K562 (cell line): Measurements from ENCODE around the gene ANXA3. TPM values are rescaled to one million over a fixed set of nuclear protein-coding genes. Genes with fewer than 3 reads are reported as not detected.

ENCODE experiments used
- ATAC-seq: fragments of 200-7000 bp; cut with Tn5 transposase; 3 replicates; pipeline ENCODE4 v1.9.1; 2020; ENCODE audit warnings: moderate library complexity
- BruUV-seq: library from RNA; stranded (reverse); fragments of 400-500 nt; replicated peaks from 2 replicates; lab custom pipeline; 2021; lab: Mats Ljungman, UMichigan
- CTCF ChIA-PET: fragments of 300-600 bp; formaldehyde crosslinking; extraction: SDS; loops from one replicate; lab custom pipeline; 2021; ENCODE audit warnings: low intra/inter-chr PET ratio; lab: Yijun Ruan, JAX
- POLR2A ChIA-PET: fragments of 300-600, 350-650 bp; sonication (Branson Sonifier 250); formaldehyde crosslinking; extraction: SDS; loops from one replicate; lab custom pipeline; 2021; ENCODE audit warnings: antibody characterized with exemption, inconsistent platforms; lab: Yijun Ruan, JAX
- DNase-seq, 4 experiments: peaks; one replicate each; pipeline versions ENCODE4 v3.0.0 to v3.0.0-alpha.2; 2011 to 2018; ENCODE audit warnings: low spot score in 3 of 4, mixed read lengths in 3 of 4; ENCODE audit errors: extremely low read depth in 1 of 4
- FAIRE-seq: peaks from 2 replicates; lab custom pipeline; 2011; peaks lifted over from hg19 to GRCh38; lab: Jason Lieb, UNC
- H2AFZ ChIP-seq: 2 replicates; pipeline ENCODE4 v1.6.0; 2011; ENCODE audit warnings: low read depth, low read length, control low read depth, inconsistent platforms
- H3K27ac ChIP-seq: fragments of 200-600 bp; 3 replicates; pipeline ENCODE4 v1.8.0; 2011; ENCODE audit warnings: low read depth, mild to moderate bottlenecking, control low read depth, inconsistent platforms, low read length, moderate library complexity, mixed read lengths; ENCODE audit errors: extremely low read depth
- H3K27me3 ChIP-seq, 2 experiments: fragments of 300-600 bp in 1 of 2; 2 replicates in 1 of 2; 3 replicates in 1 of 2; pipeline versions ENCODE4 v1.6.0 to v1.8.0; 2011; ENCODE audit warnings: inconsistent platforms in 2 of 2, low read length in 2 of 2, mild to moderate bottlenecking in 1 of 2, mixed read lengths in 1 of 2, moderate library complexity in 1 of 2; ENCODE audit not compliant: control insufficient read depth in 2 of 2, insufficient read depth in 2 of 2
- H3K36me3 ChIP-seq: fragments of 300-600 bp; 3 replicates; pipeline ENCODE4 v1.8.0; 2011; ENCODE audit warnings: mild to moderate bottlenecking, low read length, inconsistent platforms; ENCODE audit not compliant: control insufficient read depth, insufficient read depth
- H3K4me1 ChIP-seq, 2 experiments: fragments of 200-600 bp in 1 of 2; replicated peaks in 1 of 2; 2 replicates in 1 of 2; 3 replicates in 1 of 2; pipeline versions ENCODE4 v1.5.1 to v1.8.0; 2011; ENCODE audit warnings: inconsistent platforms in 2 of 2, low read length in 2 of 2, mild to moderate bottlenecking in 1 of 2, mixed read lengths in 1 of 2, moderate library complexity in 1 of 2; ENCODE audit not compliant: control insufficient read depth in 2 of 2, insufficient read depth in 2 of 2
- H3K4me2 ChIP-seq: 2 replicates; pipeline ENCODE4 v1.6.1; 2011; ENCODE audit warnings: low read length, control low read depth, inconsistent platforms, mixed read lengths; ENCODE audit not compliant: insufficient read depth
- H3K4me3 ChIP-seq: fragments of 200-600 bp; sonication (generic), shearing (Covaris generic); 2 replicates; pipeline ENCODE4 v1.5.1; 2016; ENCODE audit warnings: control low read depth, inconsistent platforms
- H3K79me2 ChIP-seq: fragments of 200-600 bp; 3 replicates; pipeline ENCODE4 v1.8.0; 2011; ENCODE audit warnings: low read length, inconsistent platforms; ENCODE audit not compliant: control insufficient read depth, insufficient read depth
- H3K9ac ChIP-seq, 2 experiments: 2 replicates each; pipeline versions ENCODE4 v1.6.0 to v1.6.1; 2011; ENCODE audit warnings: low read depth in 2 of 2, low read length in 2 of 2, control low read depth in 1 of 2, inconsistent platforms in 1 of 2, mild to moderate bottlenecking in 1 of 2, mixed read lengths in 1 of 2; ENCODE audit not compliant: insufficient read depth in 1 of 2
- H3K9me1 ChIP-seq: one replicate; pipeline ENCODE4 v1.6.0; 2011; ENCODE audit warnings: inconsistent platforms, mild to moderate bottlenecking, low read length, moderate library complexity; ENCODE audit not compliant: control insufficient read depth, insufficient read depth
- H3K9me3 ChIP-seq: replicated peaks from 2 replicates; pipeline ENCODE4 v1.5.1; 2011; ENCODE audit warnings: low read depth, low read length, inconsistent platforms; ENCODE audit not compliant: control insufficient read depth, insufficient read depth
- H4K20me1 ChIP-seq: replicated peaks from 2 replicates; pipeline ENCODE4 v1.6.1; 2011; ENCODE audit warnings: low read length, inconsistent platforms, mixed read lengths; ENCODE audit not compliant: control insufficient read depth, insufficient read depth
- BCLAF1 ChIP-seq, 2 experiments: fragments of 450-650 bp in 1 of 2; IDR thresholded peaks; 2 replicates each; pipeline ENCODE4 v1.6.1; 2011 to 2017; ENCODE audit warnings: low read depth in 2 of 2, antibody characterized with exemption in 1 of 2, borderline replicate concordance in 1 of 2, low read length in 1 of 2, mild to moderate bottlenecking in 1 of 2, mixed read lengths in 1 of 2; ENCODE audit not compliant: control insufficient read depth in 1 of 2
- GABPB1 ChIP-seq: sonication (generic); formaldehyde crosslinking; IDR thresholded peaks from 2 replicates; pipeline ENCODE4 v1.8.0; 2022; ENCODE audit warnings: mild to moderate bottlenecking, missing genetic modification reagents
- KDM2B ChIP-seq: fragments of 250-450 bp; sonication (Bioruptor Pico); IDR thresholded peaks from 2 replicates; pipeline ENCODE4 v1.8.0; 2021; ENCODE audit warnings: mild to moderate bottlenecking, moderate library complexity
- KLF16 ChIP-seq: IDR thresholded peaks from 2 replicates; pipeline ENCODE4 v1.6.1; 2016; ENCODE audit warnings: antibody characterized with exemption
- MED1 ChIP-seq: sonication (generic); formaldehyde crosslinking; IDR thresholded peaks from 2 replicates; pipeline ENCODE4 v1.8.1; 2023; ENCODE audit warnings: missing genetic modification reagents, borderline replicate concordance
- MYC ChIP-seq, 2 experiments: fragments of 250-450 bp in 1 of 2; sonication (Bioruptor Pico) in 1 of 2; IDR thresholded peaks; 2 replicates each; pipeline versions ENCODE4 v1.5.1 to v1.6.1; 2012 to 2021; ENCODE audit warnings: low read depth in 2 of 2, borderline replicate concordance in 1 of 2, improper control_type of control experiment in 1 of 2, low read length in 1 of 2, mild to moderate bottlenecking in 1 of 2, moderate library complexity in 1 of 2
- NFATC3 ChIP-seq: fragments of 450-650 bp; IDR thresholded peaks from 2 replicates; pipeline ENCODE4 v1.6.1; 2017; ENCODE audit warnings: mild to moderate bottlenecking
- POLR2AphosphoS2 ChIP-seq: IDR thresholded peaks from 2 replicates; pipeline ENCODE4 v1.6.1; 2012; ENCODE audit warnings: low read length, improper control_type of control experiment
- RAD21 ChIP-seq, 2 experiments: fragments of 250-450 bp in 1 of 2; fragments of 450-650 bp in 1 of 2; sonication (Bioruptor Pico) in 1 of 2; formaldehyde crosslinking in 1 of 2; IDR thresholded peaks in 1 of 2; conservative IDR thresholded peaks in 1 of 2; 2 replicates each; pipeline versions ENCODE4 v1.4.0 to v1.8.0; 2020 to 2022; ENCODE audit warnings: mild to moderate bottlenecking in 2 of 2, moderate library complexity in 1 of 2
- TRIM24 ChIP-seq, 2 experiments: fragments of 450-650 bp; IDR thresholded peaks; 2 replicates each; pipeline ENCODE4 v1.6.1; 2016
- XRCC3 ChIP-seq: fragments of 450-650 bp; IDR thresholded peaks from 2 replicates; pipeline ENCODE4 v1.6.1; 2017; ENCODE audit warnings: mild to moderate bottlenecking, moderate library complexity
- ZNF263 ChIP-seq: sonication (generic); formaldehyde crosslinking; IDR thresholded peaks from 2 replicates; pipeline ENCODE4 v1.8.0; 2022; ENCODE audit warnings: mild to moderate bottlenecking, missing genetic modification reagents, borderline replicate concordance
- ZNF830 ChIP-seq: fragments of 250-450 bp; sonication (Bioruptor Pico); IDR thresholded peaks from 2 replicates; pipeline ENCODE4 v1.5.0; 2021; ENCODE audit warnings: mild to moderate bottlenecking
- WGBS: fragments of 100-300 bp; shearing (Covaris generic); methylation state at CpG from one replicate; pipeline ENCODE4 v1.1.6; 2016; ENCODE audit warnings: low coverage, mixed read lengths; ENCODE audit not compliant: insufficient coverage; ENCODE audit errors: missing lambda C conversion rate; 5-methylcytosine and 5-hydroxymethylcytosine counted together
- in situ Hi-C: fragments of 300-500 bp; cut with MboI; formaldehyde crosslinking; loops from 4 replicates; pipeline ENCODE4 v1.15.0; 2018; ENCODE audit warnings: inconsistent platforms, mixed read lengths
- intact Hi-C: fragments of 100-400 bp; cut with micrococcal nuclease; formaldehyde crosslinking; loops from 2 replicates; pipeline ENCODE4 v1.14.2; 2022
- polyA plus RNA-seq, 8 experiments: library from polyadenylated mRNA; depleted of rRNA in 4 of 8; stranded (reverse) in 5 of 8; unstranded in 3 of 8; fragments of >200 nt; fragmentation: Nextera tagmentation in 2 of 8; fragmentation: Illumina TruSeq in 1 of 8; extraction: Ambion mirVana in 2 of 8; extraction: Trizol in 1 of 8; gene quantifications; 2 replicates each; pipeline versions ENCODE4 v1.2.1 to v1.2.3, GENCODE V29; 2011 to 2014; ENCODE audit warnings: inconsistent platforms in 1 of 8, missing spikeins in 1 of 8
- total RNA-seq, 7 experiments: library from RNA; depleted of rRNA in 6 of 7; stranded (reverse); fragments of >200 nt in 6 of 7; fragmentation: Illumina TruSeq in 2 of 7; extraction: Trizol in 2 of 7; gene quantifications; 2 replicates each; pipeline versions ENCODE4 v1.2.1 to v1.2.3, GENCODE V29; 2011 to 2021; ENCODE audit warnings: low replicate concordance in 1 of 7
- TF ChIP-seq, protein P1 (sequence below), 2 experiments: IDR thresholded peaks in 1 of 2; conservative IDR thresholded peaks in 1 of 2; 2 replicates each; pipeline ENCODE4 v1.6.1; 2016; ENCODE audit warnings: low read depth in 2 of 2, mild to moderate bottlenecking in 1 of 2, missing compliant biosample characterization in 1 of 2, missing genetic modification characterization in 1 of 2, moderate library complexity in 1 of 2

Gene ANXA3
- total and polyA plus RNA-seq, 9 of the 15 experiments (the other 6 are each of a cell fraction or from before 2014, with no cell fraction given): 6.3 to 15.5 (median 9.8) TPM

DNA sequence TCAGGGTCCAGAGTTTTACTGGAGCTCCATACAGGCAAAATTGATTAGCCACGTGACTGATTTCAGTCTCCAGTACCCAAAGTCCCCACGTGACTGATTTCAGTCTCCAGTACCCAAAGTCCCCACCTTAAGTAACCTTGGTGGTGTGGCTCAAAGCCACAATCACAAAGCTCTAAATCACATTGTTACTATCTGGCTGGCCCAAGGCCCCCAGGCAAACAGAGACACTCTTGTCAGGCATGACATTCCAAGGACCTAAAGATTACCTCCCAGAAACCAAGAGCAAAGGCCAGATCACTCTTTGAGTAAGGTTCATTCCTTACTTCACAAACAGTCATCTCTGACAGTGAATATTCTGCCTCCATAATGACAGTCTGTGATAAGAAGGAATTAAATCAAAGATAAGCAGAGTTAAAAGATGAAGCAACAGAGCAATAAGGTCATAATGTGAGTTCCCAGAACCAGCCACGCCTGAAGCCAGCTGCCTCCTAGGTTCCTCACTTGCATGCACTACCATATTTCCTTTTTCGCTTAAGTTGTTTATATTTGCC, 78.5 kb downstream of the ANXA3 start (continued):
- TF ChIP-seq, protein P1, sequence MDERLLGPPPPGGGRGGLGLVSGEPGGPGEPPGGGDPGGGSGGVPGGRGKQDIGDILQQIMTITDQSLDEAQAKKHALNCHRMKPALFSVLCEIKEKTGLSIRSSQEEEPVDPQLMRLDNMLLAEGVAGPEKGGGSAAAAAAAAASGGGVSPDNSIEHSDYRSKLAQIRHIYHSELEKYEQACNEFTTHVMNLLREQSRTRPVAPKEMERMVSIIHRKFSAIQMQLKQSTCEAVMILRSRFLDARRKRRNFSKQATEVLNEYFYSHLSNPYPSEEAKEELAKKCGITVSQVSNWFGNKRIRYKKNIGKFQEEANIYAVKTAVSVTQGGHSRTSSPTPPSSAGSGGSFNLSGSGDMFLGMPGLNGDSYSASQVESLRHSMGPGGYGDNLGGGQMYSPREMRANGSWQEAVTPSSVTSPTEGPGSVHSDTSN (CRISPR knock-in tag; IDR thresholded peaks at IDR 0.05; ENCODE audit: low read depth): no peak
- TF ChIP-seq, protein P1 (tag; conservative IDR thresholded peaks at IDR 0.05; ENCODE audit: low read depth): peak; percentile 51; the same call in 1 of the 2 replicates
- TF ChIP-seq, all 486 proteins: peak for 69

GRCh38 chr4:78630615-78631014, 79.0 kb downstream of the ANXA3 start:
- Histone ChIP-seq H4K20me1 (no peaks in the 10 kb centered on the region), H3K27ac (peak overlapping the region; percentile 88; the same call in 1 of the 3 replicates), H2AFZ (peak overlapping the region; percentile 42), H3K9ac (peak overlapping the region in 1 of 2 experiments; percentile 73; a peak in 1 of 4 replicates), H3K27me3 (no peaks in the 10 kb centered on the region), H3K4me2 (no peak overlapping the region), H3K36me3 (no peaks in the 10 kb centered on the region), H3K79me2 (peaks cover 2% of the 10 kb centered on the region; the same call in 1 of the 3 replicates), H3K4me1 (peaks cover 0 to 45% of the 10 kb centered on the region in 2 experiments; a peak in 4 of 5 replicates), H3K9me3 (no peaks in the 10 kb centered on the region), H3K9me1 (no peaks in the 10 kb centered on the region), H3K4me3 (no peak overlapping the region)
- in situ Hi-C loops: no loop called here
- FAIRE-seq (no peak), ATAC-seq (no peak), DNase-seq (no peak)
- BruUV-seq: no TSS peak
- CTCF ChIA-PET: no interaction called here
- POLR2A ChIA-PET: interaction anchor here (0.6 to 2.4 kb wide), 7 partner anchors 10 to 254 kb away, joined by 3 to 9 read pairs (median 4); no protein-coding TSS in a partner anchor
- intact Hi-C loops: loop anchor here (1.0 kb wide), 1 partner anchor 62 kb away; no protein-coding TSS in a partner anchor
- WGBS: 17% methylated on average over 2 of the region's 2 CpGs
- no peak for TF ChIP-seq POLR2AphosphoS2
- TF ChIP-seq ZNF830 (CRISPR knock-in tag): no peak
- no peak for TF ChIP-seq KDM2B (CRISPR knock-in tag)
- TF ChIP-seq NFATC3: no peak
- TF ChIP-seq BCLAF1 (IDR thresholded peaks at IDR 0.05; ENCODE audit: borderline replicate concordance in 1 of 2, control insufficient read depth in 1 of 2, low read depth in 2 of 2, low read length in 1 of 2): no peak
- no peak for TF ChIP-seq MED1 (CRISPR knock-in tag)
- TF ChIP-seq RAD21 (CRISPR knock-in tag; conservative IDR thresholded peaks at IDR 0.05 in 1 of 2, IDR thresholded peaks at IDR 0.05 in 1 of 2): 0 out of 4 replicates have a peak, but pooled peaks of 1 of the 2 experiments have one; percentile 1
- TF ChIP-seq KLF16: 0 out of 2 replicates have a peak, but pooled peaks have one; percentile 4
- no peak for TF ChIP-seq MYC (IDR thresholded peaks at IDR 0.05; ENCODE audit: low read depth, low read length)
- no peak for TF ChIP-seq MYC (CRISPR knock-in tag; IDR thresholded peaks at IDR 0.05; ENCODE audit: borderline replicate concordance, low read depth)
- no peak for TF ChIP-seq XRCC3
- TF ChIP-seq TRIM24 (IDR thresholded peaks at IDR 0.05): no peak
- TF ChIP-seq ZNF263: no peak
- TF ChIP-seq GABPB1: no peak
